ENCODE measurements around the gene CYTH2. TPM values are rescaled to one million over a fixed set of nuclear protein-coding genes. Genes with fewer than 3 reads are reported as not detected.
"Not testable (repeated sequence)": the region's sequence is repeated elsewhere in the genome, so short reads cannot be mapped to it uniquely, and the experiment has no call there.

Gene CYTH2
- total RNA-seq, 1 experiment from 2014 or later: 145 TPM

- no peak for DNase-seq (ENCODE audit: low spot score)
Measured at GRCh38 chr19:48477067-48477685, 8.0 kb downstream of the CYTH2 start.

- no peak for DNase-seq (ENCODE audit: low spot score)
Measured at GRCh38 chr19:48477698-48478338, 8.6 kb downstream of the CYTH2 start.

GRCh38 chr19:48478339-48479256, 9.4 kb downstream of the CYTH2 start:
- no peak for DNase-seq (ENCODE audit: low spot score)

GRCh38 chr19:48479686-48480085, 10.5 kb downstream of the CYTH2 start:
- DNase-seq (ENCODE audit: low spot score): no peak

- no peak for DNase-seq (ENCODE audit: low spot score)
Measured at GRCh38 chr19:48480183-48480557, 11.0 kb downstream of the CYTH2 start.

- DNase-seq (ENCODE audit: low spot score): no peak
Measured at GRCh38 chr19:48480558-48481500, 11.7 kb downstream of the CYTH2 start.

- no peak for DNase-seq (ENCODE audit: low spot score)
Measured at GRCh38 chr19:48481846-48482639, 12.9 kb downstream of the CYTH2 start.

GRCh38 chr19:48483301-48483700, 14.1 kb downstream of the CYTH2 start:
- no peak for DNase-seq (ENCODE audit: low spot score)

- no peak for DNase-seq (ENCODE audit: low spot score)
Measured at GRCh38 chr19:48484247-48484893, 15.2 kb downstream of the CYTH2 start.

- DNase-seq (ENCODE audit: low spot score): no peak
Measured at GRCh38 chr19:48484931-48485612, 15.9 kb downstream of the CYTH2 start.

- not testable (repeated sequence) for DNase-seq (ENCODE audit: low spot score)
Measured at GRCh38 chr19:48486706-48487105, 17.5 kb downstream of the CYTH2 start.

- peak; percentile 78 for DNase-seq (ENCODE audit: low spot score)
Measured at GRCh38 chr19:48487544-48487943, 18.4 kb downstream of the CYTH2 start.

GRCh38 chr19:48487948-48488347, 18.8 kb downstream of the CYTH2 start:
- peak; percentile 99 for DNase-seq (ENCODE audit: low spot score)

- DNase-seq (ENCODE audit: low spot score): not testable (repeated sequence)
Measured at GRCh38 chr19:48488478-48488877, 19.3 kb downstream of the CYTH2 start.

- peak; percentile 98 for DNase-seq (ENCODE audit: low spot score)
Measured at GRCh38 chr19:48489608-48490216, 20.5 kb downstream of the CYTH2 start.

- peak; percentile 74 for DNase-seq (ENCODE audit: low spot score)
Measured at GRCh38 chr19:48490981-48491792, 22.0 kb downstream of the CYTH2 start.

- DNase-seq (ENCODE audit: low spot score): no peak
Measured at GRCh38 chr19:48491793-48492123, 22.6 kb downstream of the CYTH2 start.

Measured in HT-29 (cell line).